SK-N-SH (cell line): ENCODE data around the gene ATG2A. TPM values are rescaled to one million over a fixed set of nuclear protein-coding genes. Genes with fewer than 3 reads are reported as not detected.

Experiments used
- CTCF ChIA-PET: fragments of 300-600, 350-600 bp; formaldehyde crosslinking; extraction: SDS; loops from one replicate; lab custom pipeline; 2021; lab: Yijun Ruan, JAX
- POLR2A ChIA-PET: fragments of 350-600 bp; sonication (Branson Sonifier 250); formaldehyde crosslinking; extraction: SDS; loops from one replicate; lab custom pipeline; 2020; ENCODE audit warnings: antibody characterized with exemption, inconsistent platforms; lab: Yijun Ruan, JAX
- DNase-seq: peaks from one replicate; pipeline ENCODE4 v3.0.0; 2012
- H2AFZ ChIP-seq: fragments of 200-600 bp; sonication (generic); 2 replicates; pipeline ENCODE4 v1.8.1; 2016; ENCODE audit warnings: antibody characterized with exemption, mild to moderate bottlenecking, low read depth
- H3F3A ChIP-seq: fragments of 200-600 bp; sonication (generic); replicated peaks from 2 replicates; pipeline ENCODE3; 2016; ENCODE audit warnings: antibody characterized with exemption, mild to moderate bottlenecking; ENCODE audit not compliant: insufficient read depth
- H3K27ac ChIP-seq, 2 experiments: fragments of 200-500 bp in 1 of 2; fragments of 200-600 bp in 1 of 2; sonication (Bioruptor generic) in 1 of 2; sonication (generic), shearing (Covaris generic) in 1 of 2; 2 replicates each; pipeline versions ENCODE4 v1.5.1 to v1.6.1; 2014 to 2016; ENCODE audit warnings: low read depth in 2 of 2, inconsistent platforms in 1 of 2, low read length in 1 of 2, mild to moderate bottlenecking in 1 of 2, mixed read lengths in 1 of 2
- H3K27me3 ChIP-seq: fragments of 200-600 bp; sonication (generic), shearing (Covaris generic); 2 replicates; pipeline ENCODE4 v1.6.1; 2016; ENCODE audit warnings: mixed run types; ENCODE audit not compliant: insufficient read depth
- H3K36me3 ChIP-seq, 2 experiments: fragments of 200-500 bp in 1 of 2; fragments of 200-600 bp in 1 of 2; sonication (Bioruptor generic) in 1 of 2; sonication (generic) in 1 of 2; replicated peaks in 1 of 2; 2 replicates each; pipeline versions ENCODE3 to v1.5.1; 2014 to 2016; ENCODE audit warnings: low read length in 1 of 2, mild to moderate bottlenecking in 1 of 2; ENCODE audit not compliant: insufficient read depth in 2 of 2, control insufficient read depth in 1 of 2
- H3K4me1 ChIP-seq, 2 experiments: fragments of 200-500 bp in 1 of 2; fragments of 200-600 bp in 1 of 2; sonication (Bioruptor generic) in 1 of 2; sonication (generic), shearing (Covaris generic) in 1 of 2; 2 replicates each; pipeline versions ENCODE4 v1.5.1 to v1.6.1; 2014 to 2016; ENCODE audit warnings: low read depth in 1 of 2, low read length in 1 of 2, mixed run types in 1 of 2; ENCODE audit not compliant: insufficient read depth in 2 of 2, control insufficient read depth in 1 of 2
- H3K4me2 ChIP-seq: fragments of 200-600 bp; sonication (generic), shearing (Covaris generic); 2 replicates; pipeline ENCODE4 v1.6.1; 2017; ENCODE audit warnings: mixed run types
- H3K4me3 ChIP-seq, 2 experiments: fragments of 200-500 bp in 1 of 2; fragments of 200-600 bp in 1 of 2; sonication (Bioruptor generic) in 1 of 2; sonication (generic), shearing (Covaris generic) in 1 of 2; 2 replicates each; pipeline versions ENCODE4 v1.5.1 to v1.8.1; 2014 to 2016; ENCODE audit warnings: low read depth in 2 of 2, inconsistent platforms in 1 of 2, low read length in 1 of 2, mild to moderate bottlenecking in 1 of 2, mixed read lengths in 1 of 2, moderate library complexity in 1 of 2
- H3K79me2 ChIP-seq: fragments of 200-600 bp; sonication (generic); 2 replicates; pipeline ENCODE4 v1.8.1; 2017; ENCODE audit warnings: mild to moderate bottlenecking; ENCODE audit not compliant: insufficient read depth
- H3K9ac ChIP-seq: fragments of 200-600 bp; sonication (generic); 2 replicates; pipeline ENCODE4 v1.6.1; 2017; ENCODE audit warnings: mixed run types
- H3K9me2 ChIP-seq: fragments of 200-600 bp; sonication (generic); 2 replicates; pipeline ENCODE4 v1.6.1; 2017; ENCODE audit warnings: mixed run types
- H3K9me3 ChIP-seq: fragments of 200-600 bp; sonication (generic); 2 replicates; pipeline ENCODE4 v1.6.1; 2017; ENCODE audit warnings: mixed run types, mild to moderate bottlenecking, moderate library complexity
- H4K20me1 ChIP-seq: fragments of 200-600 bp; sonication (generic); 2 replicates; pipeline ENCODE4 v1.6.1; 2017; ENCODE audit warnings: mild to moderate bottlenecking, mixed run types; ENCODE audit not compliant: insufficient read depth
- FOSL2 ChIP-seq: IDR thresholded peaks from 2 replicates; pipeline ENCODE4 v1.4.0; 2012; ENCODE audit warnings: low read depth, mild to moderate bottlenecking, moderate library complexity, borderline replicate concordance
- FOXM1 ChIP-seq: IDR thresholded peaks from 2 replicates; pipeline ENCODE4 v1.4.0; 2012; ENCODE audit warnings: low read depth, mild to moderate bottlenecking
- MXI1 ChIP-seq: IDR thresholded peaks from 2 replicates; pipeline ENCODE4 v1.6.1; 2012; ENCODE audit warnings: mild to moderate bottlenecking, low read depth, low read length, improper control_type of control experiment
- NRF1 ChIP-seq: IDR thresholded peaks from 2 replicates; pipeline ENCODE4 v1.6.1; 2012; ENCODE audit warnings: low read depth, mild to moderate bottlenecking, low read length
- RAD21 ChIP-seq: IDR thresholded peaks from 2 replicates; pipeline ENCODE4 v1.6.1; 2012; ENCODE audit warnings: mild to moderate bottlenecking, low read length
- RFX5 ChIP-seq: IDR thresholded peaks from 2 replicates; pipeline ENCODE4 v1.6.1; 2012; ENCODE audit warnings: mild to moderate bottlenecking, improper control_type of control experiment, low read length
- TEAD4 ChIP-seq: IDR thresholded peaks from 2 replicates; pipeline ENCODE4 v1.4.0; 2012; ENCODE audit warnings: mild to moderate bottlenecking, borderline replicate concordance; ENCODE audit not compliant: insufficient read depth
- WGBS: methylation state at CpG from one replicate; pipeline ENCODE4 v1.1.6; 2017; ENCODE audit warnings: low lambda C conversion rate; 5-methylcytosine and 5-hydroxymethylcytosine counted together
- polyA plus RNA-seq, 3 experiments: library from polyadenylated mRNA; depleted of rRNA; stranded (reverse); fragments of >200 nt; gene quantifications; 2 replicates each; pipeline ENCODE4 v1.2.3, GENCODE V29; 2012
- TF ChIP-seq, protein P1 (sequence below): IDR thresholded peaks from 2 replicates; pipeline ENCODE4 v1.4.0; 2012; ENCODE audit warnings: low read depth, borderline replicate concordance
- TF ChIP-seq, protein P2 (sequence below): IDR thresholded peaks from 2 replicates; pipeline ENCODE4 v1.4.0; 2012; ENCODE audit warnings: low read depth
- TF ChIP-seq, protein P3 (sequence below): fragments of 200-600 bp; sonication (generic); IDR thresholded peaks from 2 replicates; pipeline ENCODE4 v1.6.1; 2017; ENCODE audit warnings: antibody characterized with exemption, mild to moderate bottlenecking, moderate library complexity
- TF ChIP-seq, protein P4 (sequence below): fragments of 150-350 bp; IDR thresholded peaks from 2 replicates; pipeline ENCODE4 v1.6.1; 2016; ENCODE audit warnings: mild to moderate bottlenecking, low read depth, low read length
- TF ChIP-seq, protein P5 (sequence below): IDR thresholded peaks from 2 replicates; pipeline ENCODE4 v1.6.1; 2012; ENCODE audit warnings: mild to moderate bottlenecking, low read depth, low read length, moderate library complexity
- TF ChIP-seq, protein P6 (sequence below): fragments of 150-350 bp; IDR thresholded peaks from 2 replicates; pipeline ENCODE4 v1.6.1; 2017; ENCODE audit warnings: antibody characterized with exemption, low read length, low read depth, borderline replicate concordance
- TF ChIP-seq, protein P7 (sequence below): IDR thresholded peaks from 2 replicates; pipeline ENCODE4 v1.4.0; 2012; ENCODE audit warnings: low read depth, borderline replicate concordance

The ATG2A gene
- polyA plus RNA-seq, 1 of the 3 experiments (the other 2 are of a cell fraction), result 7.1 TPM

DNA sequence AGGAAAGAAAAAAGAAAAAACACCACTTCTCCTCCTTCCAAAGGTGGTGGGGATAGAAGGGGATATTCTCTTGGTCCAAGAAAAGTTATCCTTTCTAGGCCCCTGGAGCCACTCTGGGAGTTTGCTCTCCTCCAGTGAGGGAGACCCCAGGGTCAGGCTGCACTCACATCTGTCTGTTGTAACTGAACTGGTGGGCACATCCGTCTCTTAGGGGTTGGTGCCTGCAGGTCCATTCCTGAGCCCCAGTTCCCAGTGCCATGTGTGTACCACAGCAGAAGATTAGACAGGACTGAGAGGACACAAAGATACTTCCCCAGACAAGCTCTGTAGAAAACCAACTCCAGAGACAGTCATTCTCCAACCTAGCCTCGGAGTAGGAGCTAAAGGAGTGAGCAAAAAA, 3.1 kb upstream of the ATG2A start:
- ChIA-PET CTCF (interaction anchor here (1.2 to 2.2 kb wide), 2 partner anchors 26 to 32 kb away, joined by 4 to 5 read pairs; no protein-coding TSS in a partner anchor), POLR2A (no interaction called here)
- H3K27ac ChIP-seq, result no peak overlapping the region
- H3K9me3 ChIP-seq, result no peaks in the 10 kb centered on the region
- H3K9ac ChIP-seq, result no peak overlapping the region
- no peaks in the 10 kb centered on the region for H3K27me3 ChIP-seq
- no peak overlapping the region for H2AFZ ChIP-seq
- no peak overlapping the region for H3K4me3 ChIP-seq
- no peaks in the 10 kb centered on the region for H4K20me1 ChIP-seq
- H3F3A ChIP-seq, result no peaks in the 10 kb centered on the region
- no peaks in the 10 kb centered on the region for H3K9me2 ChIP-seq
- H3K4me2 ChIP-seq, result no peak overlapping the region
- peaks cover 22% of the 10 kb centered on the region; the same call in 1 of the 2 replicates for H3K79me2 ChIP-seq
- peaks cover 15 to 17% of the 10 kb centered on the region in 2 experiments; a peak in 3 of 4 replicates for H3K4me1 ChIP-seq
- 86% methylated on average over 1 of the region's 2 CpGs for WGBS
- TF ChIP-seq, protein P1, sequence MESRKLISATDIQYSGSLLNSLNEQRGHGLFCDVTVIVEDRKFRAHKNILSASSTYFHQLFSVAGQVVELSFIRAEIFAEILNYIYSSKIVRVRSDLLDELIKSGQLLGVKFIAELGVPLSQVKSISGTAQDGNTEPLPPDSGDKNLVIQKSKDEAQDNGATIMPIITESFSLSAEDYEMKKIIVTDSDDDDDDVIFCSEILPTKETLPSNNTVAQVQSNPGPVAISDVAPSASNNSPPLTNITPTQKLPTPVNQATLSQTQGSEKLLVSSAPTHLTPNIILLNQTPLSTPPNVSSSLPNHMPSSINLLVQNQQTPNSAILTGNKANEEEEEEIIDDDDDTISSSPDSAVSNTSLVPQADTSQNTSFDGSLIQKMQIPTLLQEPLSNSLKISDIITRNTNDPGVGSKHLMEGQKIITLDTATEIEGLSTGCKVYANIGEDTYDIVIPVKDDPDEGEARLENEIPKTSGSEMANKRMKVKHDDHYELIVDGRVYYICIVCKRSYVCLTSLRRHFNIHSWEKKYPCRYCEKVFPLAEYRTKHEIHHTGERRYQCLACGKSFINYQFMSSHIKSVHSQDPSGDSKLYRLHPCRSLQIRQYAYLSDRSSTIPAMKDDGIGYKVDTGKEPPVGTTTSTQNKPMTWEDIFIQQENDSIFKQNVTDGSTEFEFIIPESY, result no peak
- TF ChIP-seq, protein P2, sequence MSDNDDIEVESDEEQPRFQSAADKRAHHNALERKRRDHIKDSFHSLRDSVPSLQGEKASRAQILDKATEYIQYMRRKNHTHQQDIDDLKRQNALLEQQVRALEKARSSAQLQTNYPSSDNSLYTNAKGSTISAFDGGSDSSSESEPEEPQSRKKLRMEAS, result no peak
- no peak for TF ChIP-seq RAD21
- TF ChIP-seq, protein P3, sequence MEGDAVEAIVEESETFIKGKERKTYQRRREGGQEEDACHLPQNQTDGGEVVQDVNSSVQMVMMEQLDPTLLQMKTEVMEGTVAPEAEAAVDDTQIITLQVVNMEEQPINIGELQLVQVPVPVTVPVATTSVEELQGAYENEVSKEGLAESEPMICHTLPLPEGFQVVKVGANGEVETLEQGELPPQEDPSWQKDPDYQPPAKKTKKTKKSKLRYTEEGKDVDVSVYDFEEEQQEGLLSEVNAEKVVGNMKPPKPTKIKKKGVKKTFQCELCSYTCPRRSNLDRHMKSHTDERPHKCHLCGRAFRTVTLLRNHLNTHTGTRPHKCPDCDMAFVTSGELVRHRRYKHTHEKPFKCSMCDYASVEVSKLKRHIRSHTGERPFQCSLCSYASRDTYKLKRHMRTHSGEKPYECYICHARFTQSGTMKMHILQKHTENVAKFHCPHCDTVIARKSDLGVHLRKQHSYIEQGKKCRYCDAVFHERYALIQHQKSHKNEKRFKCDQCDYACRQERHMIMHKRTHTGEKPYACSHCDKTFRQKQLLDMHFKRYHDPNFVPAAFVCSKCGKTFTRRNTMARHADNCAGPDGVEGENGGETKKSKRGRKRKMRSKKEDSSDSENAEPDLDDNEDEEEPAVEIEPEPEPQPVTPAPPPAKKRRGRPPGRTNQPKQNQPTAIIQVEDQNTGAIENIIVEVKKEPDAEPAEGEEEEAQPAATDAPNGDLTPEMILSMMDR, result no peak
- no peak for TF ChIP-seq RFX5
- TF ChIP-seq, protein P4, sequence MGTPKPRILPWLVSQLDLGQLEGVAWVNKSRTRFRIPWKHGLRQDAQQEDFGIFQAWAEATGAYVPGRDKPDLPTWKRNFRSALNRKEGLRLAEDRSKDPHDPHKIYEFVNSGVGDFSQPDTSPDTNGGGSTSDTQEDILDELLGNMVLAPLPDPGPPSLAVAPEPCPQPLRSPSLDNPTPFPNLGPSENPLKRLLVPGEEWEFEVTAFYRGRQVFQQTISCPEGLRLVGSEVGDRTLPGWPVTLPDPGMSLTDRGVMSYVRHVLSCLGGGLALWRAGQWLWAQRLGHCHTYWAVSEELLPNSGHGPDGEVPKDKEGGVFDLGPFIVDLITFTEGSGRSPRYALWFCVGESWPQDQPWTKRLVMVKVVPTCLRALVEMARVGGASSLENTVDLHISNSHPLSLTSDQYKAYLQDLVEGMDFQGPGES, result no peak
- TF ChIP-seq, protein P5, sequence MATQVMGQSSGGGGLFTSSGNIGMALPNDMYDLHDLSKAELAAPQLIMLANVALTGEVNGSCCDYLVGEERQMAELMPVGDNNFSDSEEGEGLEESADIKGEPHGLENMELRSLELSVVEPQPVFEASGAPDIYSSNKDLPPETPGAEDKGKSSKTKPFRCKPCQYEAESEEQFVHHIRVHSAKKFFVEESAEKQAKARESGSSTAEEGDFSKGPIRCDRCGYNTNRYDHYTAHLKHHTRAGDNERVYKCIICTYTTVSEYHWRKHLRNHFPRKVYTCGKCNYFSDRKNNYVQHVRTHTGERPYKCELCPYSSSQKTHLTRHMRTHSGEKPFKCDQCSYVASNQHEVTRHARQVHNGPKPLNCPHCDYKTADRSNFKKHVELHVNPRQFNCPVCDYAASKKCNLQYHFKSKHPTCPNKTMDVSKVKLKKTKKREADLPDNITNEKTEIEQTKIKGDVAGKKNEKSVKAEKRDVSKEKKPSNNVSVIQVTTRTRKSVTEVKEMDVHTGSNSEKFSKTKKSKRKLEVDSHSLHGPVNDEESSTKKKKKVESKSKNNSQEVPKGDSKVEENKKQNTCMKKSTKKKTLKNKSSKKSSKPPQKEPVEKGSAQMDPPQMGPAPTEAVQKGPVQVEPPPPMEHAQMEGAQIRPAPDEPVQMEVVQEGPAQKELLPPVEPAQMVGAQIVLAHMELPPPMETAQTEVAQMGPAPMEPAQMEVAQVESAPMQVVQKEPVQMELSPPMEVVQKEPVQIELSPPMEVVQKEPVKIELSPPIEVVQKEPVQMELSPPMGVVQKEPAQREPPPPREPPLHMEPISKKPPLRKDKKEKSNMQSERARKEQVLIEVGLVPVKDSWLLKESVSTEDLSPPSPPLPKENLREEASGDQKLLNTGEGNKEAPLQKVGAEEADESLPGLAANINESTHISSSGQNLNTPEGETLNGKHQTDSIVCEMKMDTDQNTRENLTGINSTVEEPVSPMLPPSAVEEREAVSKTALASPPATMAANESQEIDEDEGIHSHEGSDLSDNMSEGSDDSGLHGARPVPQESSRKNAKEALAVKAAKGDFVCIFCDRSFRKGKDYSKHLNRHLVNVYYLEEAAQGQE, result no peak
- TF ChIP-seq, protein P6, sequence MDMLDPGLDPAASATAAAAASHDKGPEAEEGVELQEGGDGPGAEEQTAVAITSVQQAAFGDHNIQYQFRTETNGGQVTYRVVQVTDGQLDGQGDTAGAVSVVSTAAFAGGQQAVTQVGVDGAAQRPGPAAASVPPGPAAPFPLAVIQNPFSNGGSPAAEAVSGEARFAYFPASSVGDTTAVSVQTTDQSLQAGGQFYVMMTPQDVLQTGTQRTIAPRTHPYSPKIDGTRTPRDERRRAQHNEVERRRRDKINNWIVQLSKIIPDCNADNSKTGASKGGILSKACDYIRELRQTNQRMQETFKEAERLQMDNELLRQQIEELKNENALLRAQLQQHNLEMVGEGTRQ, result no peak
- TF ChIP-seq FOSL2, result no peak
- no peak for TF ChIP-seq NRF1
- TF ChIP-seq FOXM1, result no peak
- TF ChIP-seq, protein P7, sequence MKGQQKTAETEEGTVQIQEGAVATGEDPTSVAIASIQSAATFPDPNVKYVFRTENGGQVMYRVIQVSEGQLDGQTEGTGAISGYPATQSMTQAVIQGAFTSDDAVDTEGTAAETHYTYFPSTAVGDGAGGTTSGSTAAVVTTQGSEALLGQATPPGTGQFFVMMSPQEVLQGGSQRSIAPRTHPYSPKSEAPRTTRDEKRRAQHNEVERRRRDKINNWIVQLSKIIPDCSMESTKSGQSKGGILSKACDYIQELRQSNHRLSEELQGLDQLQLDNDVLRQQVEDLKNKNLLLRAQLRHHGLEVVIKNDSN, result no peak
- TF ChIP-seq MXI1, result no peak
- TF ChIP-seq TEAD4, result no peak
- DNase-seq, result no peak
- no peaks in the 10 kb centered on the region for H3K36me3 ChIP-seq
